GM19240 (cell line): ENCODE data around the gene ANO4.
"Not testable (repeated sequence)": the region's sequence is repeated elsewhere in the genome, so short reads cannot be mapped to it uniquely, and the experiment has no call there.

Source experiments
- DNase-seq: peaks from one replicate; pipeline ENCODE4 v3.0.0; 2011; ENCODE audit warnings: low spot score; ENCODE audit not compliant: insufficient read length

ANO4 gene

DNA sequence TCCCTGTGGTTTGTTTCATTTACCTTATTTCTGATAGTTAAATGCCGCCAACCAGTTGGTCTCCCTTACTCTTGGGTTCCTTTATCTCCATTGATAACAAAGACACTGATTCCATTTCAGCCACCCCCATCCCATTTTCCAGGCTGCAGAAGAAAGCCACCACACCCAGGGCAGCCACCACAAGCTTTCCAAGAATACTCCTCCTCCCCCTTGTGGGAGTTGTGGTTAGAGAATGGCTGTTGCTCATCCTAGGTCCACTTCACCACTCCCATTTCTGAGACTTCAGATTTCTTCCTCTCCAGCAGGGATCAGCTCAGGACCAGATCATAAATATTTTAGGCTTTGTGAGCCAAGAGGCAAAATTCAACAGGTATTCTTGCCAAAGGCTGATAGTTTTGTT is 73.9 kb downstream of the ANO4 start:
- no peak for DNase-seq

DNA sequence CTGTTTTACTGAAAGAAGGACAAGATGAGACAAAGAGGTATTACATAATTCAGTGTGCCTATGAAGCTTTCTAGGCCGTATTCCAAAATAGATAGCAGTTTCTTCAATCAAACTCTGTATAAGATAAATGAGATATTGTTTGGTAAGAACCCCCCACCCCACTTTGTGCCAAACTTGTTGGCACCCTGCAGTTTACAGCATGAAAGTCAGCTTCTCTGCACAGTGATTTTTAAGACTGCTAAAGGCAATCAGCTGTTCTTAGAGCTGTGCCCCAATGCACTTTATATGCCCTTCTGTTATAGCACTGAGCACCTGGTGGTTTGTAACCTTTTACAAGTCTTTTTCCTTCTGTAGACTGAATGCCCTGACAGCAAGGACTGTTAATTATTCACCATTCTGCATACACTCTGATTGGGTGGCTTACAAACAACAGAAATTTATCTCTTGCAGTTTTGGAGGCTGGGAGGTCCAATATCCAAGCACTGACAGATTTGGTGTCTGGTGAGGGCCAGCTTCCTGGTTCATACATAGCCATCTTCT is 76.7 kb downstream of the ANO4 start:
- DNase-seq, result no peak

DNA sequence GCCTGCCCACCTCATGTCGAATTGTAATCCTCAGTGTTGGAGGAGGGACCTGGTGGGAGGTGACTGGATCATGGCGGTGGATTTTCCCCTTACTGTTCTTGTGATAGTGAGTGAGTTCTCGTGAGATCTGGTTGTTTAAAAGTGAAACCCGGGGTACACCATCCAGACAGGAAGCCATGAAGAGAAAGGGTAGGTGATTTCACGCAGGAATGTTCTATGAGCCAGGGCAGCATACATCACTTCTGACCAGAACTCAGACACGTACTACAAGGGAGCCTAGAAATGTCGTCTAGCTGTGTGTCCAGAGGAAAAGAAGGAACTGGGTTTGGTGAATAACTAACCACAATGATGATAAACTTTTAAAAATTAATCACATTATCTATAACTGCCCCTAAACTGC is 80.6 kb downstream of the ANO4 start:
- DNase-seq, result no peak

DNA sequence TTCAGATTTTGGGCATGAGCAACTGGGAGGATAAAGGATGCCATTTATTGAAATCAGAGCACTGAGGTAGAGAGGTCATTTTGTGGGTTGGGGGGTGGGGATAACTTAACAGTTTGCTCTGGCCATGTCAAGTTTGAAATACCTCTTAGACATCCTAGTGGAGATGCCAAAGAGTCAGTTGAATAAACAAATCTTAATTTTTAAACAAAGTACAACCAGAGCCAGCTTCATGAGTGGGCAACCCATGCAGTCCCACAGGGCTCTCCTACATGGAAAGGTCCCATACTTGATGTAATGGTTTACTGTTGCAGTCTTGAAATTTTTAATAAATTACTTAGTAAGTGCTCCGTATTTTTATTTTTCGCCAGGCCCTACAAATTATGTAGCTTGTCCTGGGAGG is 81.2 kb downstream of the ANO4 start:
- DNase-seq, result no peak

DNA sequence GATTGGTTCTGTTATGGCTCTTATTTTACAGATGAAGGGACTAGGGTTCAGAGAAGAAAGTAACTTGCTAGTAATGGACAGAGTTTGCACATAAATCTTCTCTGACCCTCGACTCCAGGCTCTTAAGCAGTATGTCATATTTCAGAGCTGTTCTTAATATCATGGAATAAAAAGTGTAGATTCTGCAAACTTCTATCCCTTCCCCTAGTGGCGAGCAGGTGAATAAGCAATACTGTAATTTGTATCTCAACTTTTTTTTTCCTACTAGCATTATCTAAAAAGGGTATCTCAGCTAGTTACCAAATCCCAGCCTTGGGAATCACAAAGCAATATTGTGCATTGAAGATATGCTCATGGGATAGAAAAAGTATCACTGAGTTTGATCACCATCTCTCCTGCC is 83.2 kb downstream of the ANO4 start:
- no peak for DNase-seq

DNA sequence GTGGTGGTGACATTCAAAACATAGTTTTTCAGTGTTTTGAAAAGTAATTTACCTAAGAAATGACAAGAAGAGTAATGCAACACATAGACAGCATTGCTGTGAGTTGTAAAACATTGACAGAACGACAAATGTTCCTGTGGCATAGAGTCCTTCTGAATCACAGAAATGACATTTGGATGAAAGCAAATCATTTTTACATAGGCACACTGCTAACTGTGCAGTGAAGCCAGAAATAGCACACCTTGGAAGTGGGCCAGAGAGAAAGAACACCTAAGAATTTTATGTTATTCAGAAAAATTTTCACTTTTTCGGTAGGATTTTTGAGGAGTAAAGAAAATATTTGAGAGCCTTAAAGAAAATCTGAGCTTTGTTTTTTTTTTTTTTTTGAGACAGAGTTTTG is 100.6 kb downstream of the ANO4 start:
- no peak for DNase-seq

DNA sequence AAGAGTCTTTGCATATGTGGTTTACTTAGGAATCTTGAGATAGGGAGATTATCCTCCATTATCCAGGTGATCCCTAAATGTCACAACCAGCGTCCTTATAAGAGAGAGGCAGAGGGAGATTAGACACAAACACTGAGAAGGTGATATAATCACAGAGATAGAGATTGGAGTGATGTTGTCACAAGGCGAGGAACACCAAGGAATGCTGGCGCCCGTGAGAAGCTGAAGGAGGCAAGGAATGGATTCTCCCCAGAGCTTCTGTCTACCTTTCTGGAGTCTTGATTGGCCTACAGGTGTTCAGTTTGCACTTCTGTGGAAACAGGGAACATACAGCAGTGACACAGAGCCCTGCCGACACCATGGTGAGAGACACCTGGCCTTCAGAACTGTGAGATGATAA is 101.6 kb downstream of the ANO4 start:
- no peak for DNase-seq

DNA sequence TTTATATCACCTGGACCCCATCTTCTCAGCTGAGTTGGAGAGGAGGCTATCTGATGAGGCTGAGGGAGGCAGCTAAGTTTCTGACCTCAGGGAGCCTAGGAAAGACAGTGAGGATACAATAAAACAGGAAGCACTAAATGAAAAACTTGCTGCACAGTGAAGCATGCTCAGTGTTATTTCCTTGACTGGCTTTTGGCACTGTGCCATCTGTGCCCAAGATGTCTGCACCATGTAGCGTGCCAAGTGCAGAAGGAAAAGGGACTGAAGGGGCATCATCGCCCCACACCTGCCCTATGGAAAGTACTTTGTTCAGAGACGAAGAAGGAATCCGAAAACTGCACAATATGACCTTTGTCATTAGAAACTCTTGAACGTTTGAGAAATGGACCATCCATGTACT is 102.7 kb downstream of the ANO4 start:
- DNase-seq, result no peak

DNA sequence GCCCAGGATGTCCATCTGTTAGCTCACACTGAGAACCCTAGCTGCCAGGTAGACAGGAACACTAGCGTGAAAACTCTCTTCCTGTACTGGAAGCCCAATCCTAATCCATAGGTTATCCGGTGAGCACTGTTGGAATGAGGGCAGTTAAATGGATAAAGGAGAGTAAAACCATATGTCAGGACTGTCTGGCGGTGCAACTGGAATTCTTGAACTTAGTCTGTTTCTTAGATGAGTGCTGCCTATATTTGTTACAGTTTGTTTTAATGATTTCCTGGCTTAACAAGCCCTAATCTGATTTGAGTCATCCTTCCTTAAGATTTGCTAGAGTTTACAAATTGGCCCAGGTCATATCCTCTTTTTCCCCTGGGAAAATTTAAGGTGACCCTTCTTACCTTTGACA is 104.7 kb downstream of the ANO4 start:
- no peak for DNase-seq

DNA sequence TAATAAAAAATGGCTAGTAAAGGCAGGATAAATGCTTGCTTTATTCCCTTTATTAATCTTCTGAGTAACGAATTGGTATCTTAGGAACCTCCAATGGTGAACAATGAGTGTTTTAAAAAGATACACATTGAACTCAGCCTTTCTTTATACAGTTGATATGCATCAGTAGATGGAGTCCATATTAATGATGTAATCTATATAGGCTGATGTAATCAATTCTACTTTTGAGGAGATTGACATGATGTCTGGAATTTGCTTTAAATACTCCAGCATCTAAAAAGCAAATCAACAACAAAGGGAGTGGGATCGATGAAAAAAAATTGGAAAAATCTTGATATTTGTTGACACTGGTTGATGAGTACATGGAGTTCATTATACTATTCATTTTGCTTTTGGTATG is 106.2 kb downstream of the ANO4 start:
- DNase-seq, result no peak

DNA sequence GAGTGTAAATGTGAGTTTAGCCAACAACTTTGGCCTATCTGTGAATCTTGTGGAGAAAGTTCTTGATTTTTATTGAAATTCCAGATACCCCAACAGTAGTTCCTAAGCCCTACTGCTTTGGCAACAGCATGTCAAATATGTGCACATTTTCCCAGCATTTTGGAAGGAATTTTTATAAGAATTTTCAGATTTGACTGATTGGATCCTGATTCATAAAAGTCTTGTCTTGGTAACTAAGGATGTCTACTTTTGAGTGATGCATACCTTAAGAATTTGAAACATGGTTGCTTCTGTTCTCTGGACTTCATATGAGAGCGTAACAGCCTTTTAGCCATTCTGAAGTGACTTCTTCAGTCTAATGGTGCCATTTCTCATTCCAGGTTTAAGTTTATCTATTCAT is 106.7 kb downstream of the ANO4 start:
- DNase-seq, result no peak

DNA sequence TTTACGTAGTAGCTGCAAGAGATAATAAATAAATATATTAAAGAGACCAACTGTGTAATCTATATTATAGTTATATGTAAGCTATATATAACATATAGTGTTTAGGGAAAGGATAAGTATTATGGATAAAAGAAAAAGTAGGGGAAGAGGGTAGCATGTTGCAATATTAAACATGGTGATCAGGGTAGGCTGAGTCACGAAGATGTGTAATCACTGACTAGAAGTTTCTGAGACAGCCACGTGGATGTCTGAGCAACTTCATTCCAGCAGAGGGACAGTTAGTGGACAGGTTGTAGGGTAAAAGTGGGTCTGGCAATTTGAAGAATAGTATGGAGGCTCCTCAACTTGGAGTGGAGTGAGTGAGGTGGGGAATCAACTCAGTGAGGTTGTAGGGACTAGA is 109.7 kb downstream of the ANO4 start:
- DNase-seq, result no peak

DNA sequence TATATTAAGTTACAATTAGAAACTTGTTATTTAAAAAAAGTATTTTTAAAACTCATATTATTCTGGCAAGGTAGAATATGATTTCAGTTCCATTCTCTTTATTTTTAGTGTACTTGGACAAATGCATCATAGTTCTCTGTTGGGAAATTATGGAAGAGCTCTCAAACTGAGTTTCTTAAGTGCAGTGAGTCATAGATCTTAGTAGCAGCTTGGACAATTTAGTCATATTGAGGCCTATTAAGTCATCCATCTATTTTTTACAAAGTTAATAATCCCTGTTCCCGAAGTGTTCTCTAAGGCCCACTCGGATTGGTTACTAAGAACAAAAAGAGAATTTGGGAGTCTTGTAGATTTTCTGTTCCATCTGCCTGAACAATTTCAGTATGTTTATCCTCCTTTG is 113.9 kb downstream of the ANO4 start:
- DNase-seq, result no peak

DNA sequence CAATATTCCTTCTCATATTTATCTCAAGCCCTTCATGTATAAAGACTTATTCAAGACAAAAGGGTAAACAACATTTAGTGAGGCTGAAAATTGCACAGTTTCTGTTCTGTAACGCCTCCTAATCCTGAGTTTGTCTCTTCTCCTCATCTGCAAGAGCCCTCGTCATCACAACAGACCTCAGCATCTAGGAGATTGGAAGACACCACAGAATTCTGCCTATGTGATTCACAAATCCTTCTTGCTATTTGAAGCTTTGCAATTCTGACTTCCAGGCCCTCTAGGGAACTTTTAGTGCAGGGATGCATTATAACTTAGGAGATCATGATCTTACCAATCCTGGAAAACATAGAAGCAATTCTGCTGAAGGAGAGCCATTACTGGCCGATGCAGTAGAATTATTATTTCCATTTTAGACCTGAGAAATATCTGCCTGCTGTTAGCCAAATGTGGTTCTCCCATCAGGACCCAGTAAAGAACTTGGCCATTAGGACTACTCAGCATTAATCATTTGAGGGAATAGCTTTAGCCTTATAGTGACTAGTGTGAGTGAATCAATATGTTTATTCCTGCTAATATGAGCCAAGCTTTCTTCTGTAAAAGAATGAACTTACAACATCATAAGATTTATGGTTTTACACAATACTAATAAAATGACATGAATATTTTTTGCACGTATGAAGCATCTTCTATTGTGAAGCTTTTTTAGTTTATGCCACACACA is 119.5 kb downstream of the ANO4 start:
- DNase-seq, result no peak

DNA sequence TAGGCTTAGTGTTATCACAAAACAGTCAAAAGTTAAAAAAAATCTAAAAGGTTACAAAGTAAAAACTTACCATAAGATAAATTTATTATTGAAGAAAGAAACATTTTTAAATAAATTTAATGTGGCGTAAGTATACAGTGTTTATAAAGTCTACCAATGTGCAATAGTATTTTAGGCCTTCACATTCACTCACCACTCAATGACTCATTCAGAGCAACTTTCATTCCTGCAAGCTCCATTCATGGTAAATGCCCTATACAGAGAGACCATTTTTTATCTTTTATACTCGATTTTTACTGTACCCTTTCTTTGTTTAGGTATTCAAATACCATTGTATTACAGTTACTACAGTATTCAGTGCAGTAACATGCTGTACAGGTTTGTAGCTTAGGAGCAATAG is 124.5 kb downstream of the ANO4 start:
- DNase-seq, result no peak

DNA sequence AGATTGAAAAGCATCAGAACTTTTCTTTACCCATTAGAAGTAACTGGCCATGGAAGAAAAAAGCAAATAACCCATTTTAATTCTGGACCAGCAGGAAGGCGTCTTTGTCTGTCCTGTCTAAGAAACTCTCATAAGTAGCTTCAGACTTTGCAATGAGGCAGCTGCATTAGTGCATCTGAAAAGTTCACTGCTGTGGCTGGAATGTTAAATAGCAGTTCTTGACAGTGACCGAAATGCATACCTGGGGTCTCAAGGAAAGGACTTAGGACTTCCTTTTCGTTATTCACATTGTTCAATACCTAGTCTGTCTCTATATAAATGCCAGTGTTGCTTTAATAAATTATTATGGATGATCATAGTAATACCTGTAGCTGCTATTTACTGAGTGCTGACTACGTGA is 125.9 kb downstream of the ANO4 start:
- no peak for DNase-seq

DNA sequence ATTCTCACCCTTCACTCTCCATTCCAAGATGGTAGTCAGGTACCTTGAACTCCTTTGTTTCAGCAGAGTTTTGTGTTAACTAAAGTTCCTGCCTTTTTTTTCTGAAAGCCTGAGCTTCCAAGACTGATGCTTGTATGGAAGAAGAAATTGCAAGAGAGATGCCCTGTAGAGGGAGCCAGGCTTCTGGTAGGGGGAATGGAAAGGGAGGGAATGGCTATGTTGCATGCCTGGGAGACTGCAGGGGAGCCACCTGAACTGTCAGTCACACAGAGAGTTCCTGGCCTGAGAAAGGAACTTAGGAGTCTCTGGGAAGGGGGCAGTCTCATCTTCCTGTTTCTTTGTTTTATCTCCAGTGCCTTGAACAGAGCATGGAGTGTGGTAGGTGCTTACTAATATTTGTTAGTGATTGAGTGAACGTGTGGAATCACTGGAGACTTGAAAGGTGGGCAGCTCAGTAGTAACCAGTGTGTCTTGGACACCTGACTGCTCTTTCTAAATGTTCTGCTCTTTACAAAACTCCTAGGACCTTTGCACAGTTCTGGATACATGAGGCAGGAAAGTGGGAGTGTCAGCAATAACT is 132.2 kb downstream of the ANO4 start:
- no peak for DNase-seq

DNA sequence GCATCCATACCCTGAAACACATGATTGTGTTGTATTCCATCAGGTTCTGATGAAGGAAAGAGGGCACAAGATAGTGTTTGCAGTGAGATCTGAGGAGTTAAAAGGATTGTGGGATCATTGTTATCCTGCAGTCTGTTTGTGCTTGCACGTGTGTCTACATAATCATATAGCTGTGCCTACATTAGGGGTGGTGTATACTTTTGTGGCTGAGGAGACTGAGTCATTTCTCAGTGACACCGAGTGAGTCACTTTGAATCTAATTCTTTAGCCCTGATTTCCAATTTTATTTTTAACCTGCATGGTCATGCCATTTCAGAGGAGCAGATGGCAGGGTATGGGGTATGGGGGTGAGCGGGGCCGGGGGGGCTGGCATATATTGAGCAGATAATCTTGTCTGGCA is 133.2 kb downstream of the ANO4 start:
- DNase-seq, result no peak

DNA sequence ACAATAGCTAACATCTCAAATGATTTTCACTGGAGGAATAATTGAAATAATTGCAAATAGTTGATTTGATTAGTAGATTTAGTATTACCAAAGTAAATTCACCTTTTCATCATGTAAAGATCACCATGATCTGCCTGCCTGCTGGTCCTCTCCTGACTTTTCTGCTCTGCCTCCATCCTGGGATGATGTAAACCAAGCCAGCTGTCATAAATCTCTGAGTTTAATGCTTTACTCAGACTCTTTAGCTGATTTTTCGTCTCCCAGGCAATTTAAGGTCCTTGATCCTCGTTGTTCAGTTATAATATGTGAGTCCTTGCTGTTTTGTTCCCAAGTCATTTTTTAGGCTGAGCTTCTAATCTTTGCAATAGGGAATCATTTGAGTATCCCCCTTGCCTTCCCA is 138.0 kb downstream of the ANO4 start:
- no peak for DNase-seq

DNA sequence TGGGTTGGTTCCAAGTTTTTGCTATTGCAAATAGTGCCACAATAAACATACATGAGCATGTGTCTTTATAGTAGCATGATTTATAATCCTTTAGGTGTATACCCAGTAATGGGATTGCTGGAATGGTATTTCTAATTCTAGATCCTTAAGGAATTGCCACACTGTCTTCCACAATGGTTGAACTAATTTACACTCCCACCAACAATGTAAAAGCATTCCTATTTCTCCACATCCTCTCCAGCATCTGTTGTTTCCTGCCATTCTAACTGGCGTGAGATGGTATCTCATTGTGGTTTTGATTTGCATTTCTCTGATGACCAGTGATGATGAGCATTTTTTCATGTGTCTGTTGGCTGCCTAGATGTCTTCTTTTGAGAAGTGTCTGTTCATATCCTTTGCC is 139.0 kb downstream of the ANO4 start:
- DNase-seq, result not testable (repeated sequence)

DNA sequence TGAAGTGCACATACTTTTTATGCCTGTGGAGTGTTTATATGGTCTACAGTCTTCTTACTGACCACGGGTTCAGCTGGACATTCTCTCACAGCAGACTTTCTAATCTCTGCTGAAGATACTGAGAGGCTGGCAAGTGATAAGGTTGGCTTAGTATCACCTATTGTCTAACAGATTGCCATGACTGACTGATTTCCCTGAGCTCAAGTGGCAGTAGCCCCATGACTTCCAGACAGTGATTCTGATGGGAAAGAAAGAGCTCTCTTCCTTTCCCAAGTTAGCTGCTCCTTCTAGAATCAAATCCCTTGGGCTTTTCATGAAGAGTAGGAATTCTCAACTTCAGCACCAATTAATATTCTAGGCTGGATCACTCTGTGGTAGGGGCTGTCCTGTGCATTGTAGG is 141.4 kb downstream of the ANO4 start:
- no peak for DNase-seq

DNA sequence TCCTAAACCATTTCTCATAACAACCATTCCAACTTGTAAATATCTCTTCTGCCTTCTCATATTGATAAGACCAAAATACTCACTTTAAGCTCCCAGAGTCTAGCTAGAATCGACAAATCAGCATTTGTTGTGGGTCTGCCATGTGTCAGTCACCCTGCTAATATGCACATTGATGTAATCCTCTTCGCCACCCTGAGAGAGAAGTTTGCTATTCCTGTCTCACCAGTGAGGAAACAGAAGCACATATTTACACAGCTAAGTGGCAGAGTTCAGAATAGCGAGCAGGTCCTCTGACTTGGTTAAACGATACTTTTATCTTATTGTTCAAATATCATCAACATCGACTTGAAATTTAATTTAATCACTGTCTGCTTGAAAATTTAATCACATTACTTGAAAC is 142.1 kb downstream of the ANO4 start:
- no peak for DNase-seq

DNA sequence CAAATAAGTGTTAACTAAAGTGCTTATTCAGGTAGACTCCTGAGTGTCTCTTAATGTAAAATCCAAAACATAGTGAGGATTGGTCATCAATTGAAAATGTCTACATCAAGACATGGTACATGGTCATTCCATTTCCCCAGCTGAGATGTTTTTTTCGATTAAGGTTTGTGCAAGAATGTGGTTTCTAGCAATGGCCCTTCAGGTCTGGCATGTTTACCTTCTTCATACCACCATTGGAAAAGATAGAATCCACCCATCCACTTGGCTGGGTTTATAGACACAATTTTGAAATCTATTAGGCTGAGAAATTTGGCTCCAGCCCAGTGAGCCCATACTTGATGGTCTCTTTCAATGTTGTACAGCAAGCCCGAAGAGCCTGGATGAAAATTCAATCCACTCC is 145.9 kb downstream of the ANO4 start:
- no peak for DNase-seq
